GM18519 (cell line): ENCODE results near the gene VPS25.
"Not testable (repeated sequence)": the region's sequence is repeated elsewhere in the genome, so short reads cannot be mapped to it uniquely, and the experiment has no call there.

Source experiments
- ATAC-seq: cut with Tn5 transposase; IDR thresholded peaks from one replicate; pipeline ENCODE4 v1.9.1; 2021; ENCODE audit warnings: mild to moderate bottlenecking, moderate library complexity; ENCODE audit not compliant: unreplicated experiment, low FRiP score

VPS25 gene

DNA sequence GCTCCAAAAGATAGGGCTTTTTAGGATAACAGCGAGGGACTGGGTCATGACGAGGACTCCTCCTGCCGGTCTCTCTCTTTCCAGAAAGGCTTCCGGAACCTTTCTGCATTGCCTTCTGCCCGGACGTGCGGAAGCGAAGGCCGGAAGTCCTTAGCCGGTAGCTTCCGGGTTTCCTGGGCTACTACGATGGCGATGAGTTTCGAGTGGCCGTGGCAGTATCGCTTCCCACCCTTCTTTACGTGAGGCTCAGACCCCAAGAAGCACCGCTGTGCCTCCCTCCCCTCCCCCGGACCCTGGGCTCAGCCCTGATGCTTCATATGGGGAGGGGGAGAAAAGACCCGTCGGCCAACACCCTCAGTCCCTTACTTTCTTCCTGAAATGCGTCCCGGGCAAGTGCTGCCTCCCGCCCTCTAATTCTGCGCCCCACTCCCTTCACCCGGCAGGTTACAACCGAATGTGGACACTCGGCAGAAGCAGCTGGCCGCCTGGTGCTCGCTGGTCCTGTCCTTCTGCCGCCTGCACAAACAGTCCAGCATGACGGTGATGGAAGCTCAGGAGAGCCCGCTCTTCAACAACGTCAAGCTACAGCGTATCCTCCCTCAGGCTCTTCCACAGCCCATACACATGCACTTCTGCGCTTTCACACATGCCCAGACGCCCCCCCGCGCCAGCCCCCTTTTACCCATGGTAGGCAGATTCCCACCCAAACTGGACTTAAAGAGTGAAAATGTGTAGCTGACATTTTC is at the start of gene VPS25:
Gene VPS25, plus strand, starts transcription at position 160 of the 746 bp plus-strand sequence. Its CDS starts 27 bp downstream, at position 187.
- ATAC-seq = no peak

- no peak for ATAC-seq
Observed at GRCh38 chr17:42723636-42724035, 49.6 kb upstream of the VPS25 start.

DNA sequence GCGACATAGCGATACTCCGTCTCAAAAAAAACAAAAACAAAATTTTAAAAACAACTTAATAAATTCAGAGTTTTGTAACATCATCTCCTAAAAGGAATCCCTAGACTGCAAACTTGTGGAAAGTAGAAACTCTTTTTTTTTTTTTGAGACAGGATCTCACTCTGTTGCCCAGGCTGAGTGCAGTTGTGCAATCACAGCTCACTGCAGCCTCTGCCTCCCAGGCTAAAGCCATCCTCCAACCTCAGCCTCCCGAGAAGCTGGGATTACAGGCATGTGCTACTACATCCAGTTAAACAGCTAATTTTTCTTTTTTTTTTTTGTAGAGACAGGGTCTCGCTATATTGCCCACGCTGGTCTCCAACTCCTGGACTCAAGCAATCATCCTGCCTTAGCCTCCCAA is 48.1 kb upstream of the VPS25 start:
- no peak for ATAC-seq

DNA sequence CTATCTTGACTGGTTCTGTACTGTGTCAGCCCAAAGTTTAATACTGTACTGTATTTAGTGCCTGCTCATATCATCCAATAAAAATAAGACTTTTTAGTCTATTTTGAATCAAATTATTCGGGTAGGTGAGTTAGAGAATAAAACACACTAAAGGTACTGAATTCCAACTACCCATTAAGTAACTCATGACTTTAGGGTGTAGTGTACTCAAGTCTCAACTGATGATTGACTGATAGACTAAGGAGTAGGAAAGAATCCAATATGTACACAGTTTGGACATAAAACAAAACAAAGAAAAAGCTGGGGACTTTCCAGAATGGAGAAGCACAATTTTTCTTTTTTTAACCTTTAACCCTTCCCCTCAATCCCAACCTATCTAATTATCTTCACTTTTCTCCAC is 32.5 kb upstream of the VPS25 start:
- ATAC-seq = no peak

DNA sequence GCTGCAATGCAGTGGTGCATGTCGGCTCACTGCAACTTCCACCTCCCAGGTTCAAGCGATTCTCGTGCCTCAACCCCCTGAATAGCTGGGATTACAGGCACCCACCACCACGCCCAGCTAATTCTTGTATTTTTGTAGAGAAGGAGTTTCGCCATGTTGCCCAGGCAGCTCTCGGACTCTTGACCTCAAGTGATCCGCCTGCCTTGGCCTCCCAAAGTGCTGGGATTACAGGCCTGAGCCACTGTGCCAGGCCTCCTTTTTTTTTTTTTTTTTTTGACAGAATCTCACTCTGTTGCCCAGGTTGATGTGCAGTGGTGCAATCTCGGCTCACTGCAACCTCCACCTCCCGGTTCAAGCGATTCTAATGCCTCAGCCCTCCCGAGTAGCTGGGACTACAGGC is 30.3 kb upstream of the VPS25 start:
- ATAC-seq = not testable (repeated sequence)

- ATAC-seq = no peak
Observed at GRCh38 chr17:42743595-42744282, 29.5 kb upstream of the VPS25 start.

DNA sequence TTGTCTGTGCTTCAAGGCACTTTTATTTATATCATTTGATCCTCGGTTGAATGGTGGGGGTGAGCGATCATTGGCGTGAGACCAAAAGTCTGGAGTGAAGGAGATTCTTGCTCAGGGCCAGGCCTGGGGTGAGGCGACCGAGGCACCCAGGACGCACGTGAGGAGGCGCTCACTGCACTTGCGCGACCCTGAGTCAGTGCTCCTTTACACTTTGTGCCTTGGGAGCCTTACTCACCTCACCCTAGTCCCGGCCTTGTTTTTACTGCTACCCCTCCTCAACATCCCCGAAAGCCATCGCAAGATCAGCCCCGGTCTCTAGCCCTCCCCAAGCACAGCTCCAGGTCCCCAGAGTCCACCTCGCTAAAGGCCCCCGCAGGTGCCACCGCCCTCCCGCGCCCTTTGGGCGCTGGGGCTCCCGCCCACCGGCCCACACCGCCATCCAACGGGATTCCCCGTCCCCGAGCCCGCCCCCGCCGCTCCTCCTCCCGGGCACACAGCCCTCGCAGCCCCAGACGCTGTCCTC is 28.9 kb upstream of the VPS25 start:
- peak; percentile 6 for ATAC-seq

DNA sequence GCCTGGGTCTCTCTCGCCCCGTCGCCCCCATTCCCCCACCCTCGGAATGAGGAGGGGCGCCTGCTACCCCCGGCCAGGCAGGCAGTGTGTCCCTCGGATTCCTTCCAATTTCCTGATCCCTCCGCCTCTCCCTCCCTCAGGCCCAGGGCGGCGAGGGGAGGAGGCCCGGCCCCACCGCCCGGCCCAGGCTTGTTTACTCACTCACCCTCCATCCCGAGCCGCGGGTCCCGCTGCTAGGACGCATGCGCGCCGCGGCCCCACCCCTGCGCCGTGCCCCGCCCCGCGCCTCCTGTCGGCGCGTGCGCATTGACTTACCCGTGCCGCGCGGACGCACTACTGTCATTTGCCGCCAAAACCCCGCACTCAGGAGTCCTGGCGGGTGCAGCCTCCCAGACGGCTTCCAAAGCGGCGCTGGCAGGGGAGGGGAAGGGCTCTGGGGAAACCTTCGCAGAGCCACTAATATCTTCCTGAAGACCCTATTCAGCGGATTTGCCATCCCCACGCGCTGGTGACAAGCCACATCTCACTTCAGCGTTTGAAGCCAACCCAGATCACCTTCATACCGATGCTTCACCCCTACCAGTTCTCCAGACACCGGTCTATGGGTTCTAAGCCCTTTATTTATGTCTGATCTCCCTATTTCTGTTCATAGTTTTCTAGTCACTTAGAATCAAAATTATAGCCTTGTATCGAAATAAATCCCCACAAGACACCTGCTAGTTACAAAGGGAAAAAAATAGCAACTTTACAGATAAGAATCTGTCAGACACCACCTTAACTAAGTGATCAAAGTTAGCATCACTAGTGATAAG is 28.2 kb upstream of the VPS25 start, which contains the start of gene EZH1:
Gene EZH1, minus strand, starts transcription at position 235 of the 812 bp plus-strand sequence. CDS start 16,099 bp downstream, outside the sequence.
- peak; percentile 42 for ATAC-seq

DNA sequence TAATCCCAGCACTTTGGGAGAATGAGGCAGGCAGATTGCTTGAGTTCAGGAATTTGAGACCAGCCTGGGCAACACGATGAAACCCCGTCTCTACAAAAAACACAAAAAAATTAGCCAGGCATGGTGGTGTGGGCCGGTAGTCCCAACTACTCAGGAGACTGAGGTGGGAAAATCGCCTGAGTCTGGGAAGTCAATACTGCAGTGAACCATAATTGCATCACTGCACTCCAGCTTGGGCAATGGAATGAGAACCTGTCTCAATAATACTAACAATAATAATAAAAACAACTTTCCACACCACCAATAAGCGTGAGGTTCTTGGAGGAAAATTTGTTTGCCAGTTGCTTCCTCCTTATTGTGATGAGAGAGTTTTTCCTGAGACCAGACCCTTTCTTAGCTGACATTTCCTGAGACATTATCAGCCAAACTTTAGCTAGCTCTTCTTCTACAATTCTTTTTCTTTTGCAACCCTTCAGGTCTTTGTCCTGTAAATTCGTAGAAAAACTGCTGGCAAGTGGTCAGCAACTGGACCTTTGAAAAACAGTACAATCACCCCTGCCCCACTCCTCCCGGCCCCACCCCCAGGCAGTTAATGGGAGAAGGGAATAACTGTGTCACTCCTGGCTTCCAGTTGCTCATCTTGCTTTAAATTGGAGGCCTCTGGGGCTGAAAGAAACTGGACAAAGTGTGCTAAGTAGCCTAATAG is 24.9 kb upstream of the VPS25 start:
- no peak for ATAC-seq

DNA sequence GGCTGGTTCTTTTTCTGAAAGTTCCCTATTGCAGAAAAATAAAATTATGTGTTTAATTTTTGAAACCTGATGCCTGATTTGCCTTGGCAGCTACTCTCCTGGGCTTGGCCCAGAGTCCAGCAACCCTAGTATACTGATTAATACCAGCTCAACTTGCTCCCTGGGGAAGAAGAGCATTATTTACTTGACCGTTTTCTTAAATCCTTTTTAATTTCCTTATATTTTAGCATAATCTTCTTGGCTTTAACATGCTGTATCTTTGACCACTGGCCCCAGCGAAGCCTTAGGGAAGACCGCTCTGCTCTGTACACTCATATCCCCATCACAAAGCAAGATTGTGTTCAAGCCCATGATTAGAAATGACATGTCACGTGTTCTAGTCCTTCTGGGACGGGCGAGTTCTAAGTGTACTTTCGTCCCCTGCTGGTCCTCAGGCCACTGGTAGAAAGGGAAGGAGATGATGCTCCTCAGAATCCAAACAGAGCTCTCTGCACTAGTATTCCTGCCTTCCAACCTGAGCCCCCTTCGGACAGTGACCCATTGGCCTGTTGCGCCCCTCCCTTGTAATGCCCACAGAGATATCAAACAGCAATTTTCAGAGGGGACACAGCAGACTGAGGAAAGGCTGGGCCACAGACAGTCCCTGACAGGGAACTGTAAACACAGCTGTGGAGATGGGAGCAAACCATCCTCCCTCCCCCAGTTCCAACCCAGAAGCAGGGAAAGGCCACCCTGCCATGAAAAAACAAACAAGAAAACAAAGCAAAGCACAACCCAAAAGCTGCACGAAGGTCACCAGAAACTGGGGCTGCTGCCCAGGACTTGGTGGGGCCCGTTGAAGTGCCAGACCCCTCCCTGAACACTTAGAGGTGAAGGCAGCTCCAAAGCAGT is 24.1 kb upstream of the VPS25 start:
- ATAC-seq = no peak

GRCh38 chr17:42750739-42751344 is 22.4 kb upstream of the VPS25 start:
- no peak for ATAC-seq

- ATAC-seq = no peak
Observed at GRCh38 chr17:42751628-42752027, 21.6 kb upstream of the VPS25 start.

- ATAC-seq = no peak
Observed at GRCh38 chr17:42754782-42755181, 18.5 kb upstream of the VPS25 start.

- no peak for ATAC-seq
Observed at GRCh38 chr17:42759982-42760651, 13.1 kb upstream of the VPS25 start.

GRCh38 chr17:42760652-42761581 is 12.3 kb upstream of the VPS25 start, which contains the start of gene RAMP2:
Gene RAMP2 (plus strand): TSS chr17:42761227. CDS start chr17:42761262, 35 bp downstream.
- no peak for ATAC-seq

DNA sequence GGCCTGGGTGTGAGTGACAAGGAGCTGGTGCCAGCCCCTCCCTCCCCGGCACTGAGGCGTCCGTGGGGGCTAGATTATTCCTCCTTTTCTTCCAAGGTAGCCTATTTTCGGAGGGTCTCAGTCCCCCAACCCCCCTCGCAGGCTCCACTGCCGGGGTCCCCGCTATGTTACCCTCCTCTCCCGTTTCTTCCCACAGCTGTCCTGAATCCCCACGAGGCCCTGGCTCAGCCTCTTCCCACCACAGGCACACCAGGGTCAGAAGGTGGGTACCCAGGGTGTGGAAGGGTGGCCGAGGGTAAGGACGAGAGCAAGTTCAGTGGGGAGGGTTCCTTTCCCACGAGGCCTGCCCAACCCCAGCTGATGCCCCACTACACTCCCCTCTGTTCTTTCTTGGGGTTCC is 11.6 kb upstream of the VPS25 start:
- no peak for ATAC-seq

GRCh38 chr17:42766124-42766523 is 7.1 kb upstream of the VPS25 start:
- no peak for ATAC-seq
